Subcutaneous adipose tissue (tissue), 4 donors: Measurements from ENCODE around the gene INHBC. TPM values are rescaled to one million over a fixed set of nuclear protein-coding genes. Genes with fewer than 3 reads are reported as not detected.

Experiments used
- total RNA-seq, 4 donors: library from RNA; depleted of rRNA; stranded (reverse); fragments of >200 nt; gene quantifications; one replicate each; pipeline ENCODE4 v1.1.0, GENCODE V29; 2016
- TF ChIP-seq, protein P1 (sequence below): fragments of 450-650 bp; IDR thresholded peaks from one replicate; pipeline ENCODE4 v1.5.1; 2016; ENCODE audit warnings: low read depth, mild to moderate bottlenecking, control low read depth, antibody characterized with exemption, moderate library complexity

Gene INHBC
- total RNA-seq, 4 donors from 2014 or later, result not detected

DNA sequence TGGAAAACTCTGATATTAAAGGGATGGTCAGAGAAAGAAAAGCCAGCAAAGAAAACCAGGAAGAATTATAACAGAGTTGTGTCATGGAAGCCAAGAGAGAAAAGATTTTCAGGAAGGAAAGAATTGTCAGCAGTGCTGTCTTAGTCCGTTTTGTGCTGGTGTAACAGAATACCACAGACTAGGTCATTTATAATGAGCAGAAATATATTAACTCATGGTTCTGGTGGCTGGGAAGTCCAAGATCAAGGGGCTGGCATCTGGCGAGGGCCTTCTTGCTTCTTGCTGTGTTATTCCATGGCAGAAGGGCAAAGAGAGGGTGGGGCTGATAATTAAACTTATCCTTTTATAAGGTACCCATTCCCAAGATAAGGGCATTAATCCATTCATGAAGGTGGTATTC is 14.1 kb downstream of the INHBC start:
- TF ChIP-seq, protein P1, sequence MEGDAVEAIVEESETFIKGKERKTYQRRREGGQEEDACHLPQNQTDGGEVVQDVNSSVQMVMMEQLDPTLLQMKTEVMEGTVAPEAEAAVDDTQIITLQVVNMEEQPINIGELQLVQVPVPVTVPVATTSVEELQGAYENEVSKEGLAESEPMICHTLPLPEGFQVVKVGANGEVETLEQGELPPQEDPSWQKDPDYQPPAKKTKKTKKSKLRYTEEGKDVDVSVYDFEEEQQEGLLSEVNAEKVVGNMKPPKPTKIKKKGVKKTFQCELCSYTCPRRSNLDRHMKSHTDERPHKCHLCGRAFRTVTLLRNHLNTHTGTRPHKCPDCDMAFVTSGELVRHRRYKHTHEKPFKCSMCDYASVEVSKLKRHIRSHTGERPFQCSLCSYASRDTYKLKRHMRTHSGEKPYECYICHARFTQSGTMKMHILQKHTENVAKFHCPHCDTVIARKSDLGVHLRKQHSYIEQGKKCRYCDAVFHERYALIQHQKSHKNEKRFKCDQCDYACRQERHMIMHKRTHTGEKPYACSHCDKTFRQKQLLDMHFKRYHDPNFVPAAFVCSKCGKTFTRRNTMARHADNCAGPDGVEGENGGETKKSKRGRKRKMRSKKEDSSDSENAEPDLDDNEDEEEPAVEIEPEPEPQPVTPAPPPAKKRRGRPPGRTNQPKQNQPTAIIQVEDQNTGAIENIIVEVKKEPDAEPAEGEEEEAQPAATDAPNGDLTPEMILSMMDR, result no peak

DNA sequence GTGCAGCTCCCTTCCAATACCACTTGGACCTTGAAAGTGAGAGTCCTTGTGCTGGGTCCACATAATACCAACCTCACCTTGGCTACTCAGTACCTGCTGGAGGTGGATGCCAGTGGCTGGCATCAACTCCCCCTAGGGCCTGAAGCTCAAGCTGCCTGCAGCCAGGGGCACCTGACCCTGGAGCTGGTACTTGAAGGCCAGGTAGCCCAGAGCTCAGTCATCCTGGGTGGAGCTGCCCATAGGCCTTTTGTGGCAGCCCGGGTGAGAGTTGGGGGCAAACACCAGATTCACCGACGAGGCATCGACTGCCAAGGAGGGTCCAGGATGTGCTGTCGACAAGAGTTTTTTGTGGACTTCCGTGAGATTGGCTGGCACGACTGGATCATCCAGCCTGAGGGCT is 14.8 kb downstream of the INHBC start:
- TF ChIP-seq, protein P1, result no peak

DNA sequence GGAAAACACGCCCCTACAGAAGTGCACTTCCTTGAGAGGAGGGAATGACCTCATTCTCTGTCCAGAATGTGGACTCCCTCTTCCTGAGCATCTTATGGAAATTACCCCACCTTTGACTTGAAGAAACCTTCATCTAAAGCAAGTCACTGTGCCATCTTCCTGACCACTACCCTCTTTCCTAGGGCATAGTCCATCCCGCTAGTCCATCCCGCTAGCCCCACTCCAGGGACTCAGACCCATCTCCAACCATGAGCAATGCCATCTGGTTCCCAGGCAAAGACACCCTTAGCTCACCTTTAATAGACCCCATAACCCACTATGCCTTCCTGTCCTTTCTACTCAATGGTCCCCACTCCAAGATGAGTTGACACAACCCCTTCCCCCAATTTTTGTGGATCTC is 15.5 kb downstream of the INHBC start:
- TF ChIP-seq, protein P1, result no peak

DNA sequence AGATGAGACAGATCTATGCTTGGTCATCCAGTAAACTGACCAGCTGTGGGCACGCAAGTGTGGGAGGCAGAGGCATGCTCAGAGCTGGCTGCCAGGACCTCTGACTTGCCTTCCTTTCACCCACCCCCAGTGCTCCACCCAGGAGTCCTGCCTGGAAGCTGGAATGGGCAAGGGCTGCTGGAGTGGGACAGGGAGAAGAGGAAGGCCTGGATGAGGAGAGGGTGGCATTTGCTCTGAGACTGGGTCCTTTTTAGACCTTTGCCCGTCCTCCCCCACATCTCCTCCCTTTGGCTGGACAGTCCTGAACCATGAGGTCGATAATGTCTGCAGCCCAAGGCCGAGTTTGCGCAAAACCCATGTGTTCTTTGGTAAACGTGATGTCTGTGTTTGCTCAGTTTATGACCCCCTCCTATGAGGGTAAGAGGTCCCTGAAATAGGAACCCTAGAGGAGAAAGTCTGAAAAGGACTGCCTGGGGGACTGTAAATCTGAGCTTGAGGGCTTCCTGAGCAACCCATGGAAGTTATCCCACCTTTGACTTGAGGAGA is 16.7 kb downstream of the INHBC start:
- TF ChIP-seq, protein P1, result no peak

DNA sequence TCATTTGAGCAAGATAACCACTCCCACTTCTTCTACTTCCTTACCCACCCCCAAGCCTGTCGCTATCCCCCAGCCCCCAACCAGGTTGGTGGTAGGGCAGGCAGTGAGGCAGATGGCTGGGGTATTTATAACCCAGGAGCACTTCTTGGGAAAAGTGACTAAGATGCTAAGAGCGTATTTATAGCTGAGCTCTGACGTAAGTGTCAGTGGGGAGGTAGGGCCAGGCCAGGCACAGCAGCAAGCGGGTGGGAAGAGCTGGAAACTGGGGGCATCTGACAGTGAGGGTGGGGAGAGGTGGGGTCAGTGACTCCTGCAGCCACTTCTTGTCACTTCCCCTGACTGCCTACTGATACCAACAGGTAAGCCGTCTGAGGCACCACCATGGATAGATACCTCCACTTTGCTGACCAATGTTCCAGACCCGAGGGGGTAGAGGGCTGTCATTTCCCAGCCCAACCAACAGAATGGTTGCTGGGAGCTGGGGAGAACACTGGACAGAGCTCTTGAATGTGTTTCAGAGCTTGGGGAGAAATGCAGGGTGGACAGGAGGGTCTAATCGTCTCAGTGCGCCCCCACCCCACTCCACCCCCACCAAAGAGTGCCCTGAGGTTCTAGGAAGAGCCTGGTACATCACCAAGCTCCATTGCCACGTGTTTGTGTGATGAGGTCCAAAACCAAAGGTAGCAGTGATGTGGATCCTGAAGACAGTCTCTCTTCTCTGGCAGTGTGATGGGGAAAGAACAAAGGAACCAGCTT is 17.8 kb downstream of the INHBC start:
- TF ChIP-seq, protein P1, result no peak

DNA sequence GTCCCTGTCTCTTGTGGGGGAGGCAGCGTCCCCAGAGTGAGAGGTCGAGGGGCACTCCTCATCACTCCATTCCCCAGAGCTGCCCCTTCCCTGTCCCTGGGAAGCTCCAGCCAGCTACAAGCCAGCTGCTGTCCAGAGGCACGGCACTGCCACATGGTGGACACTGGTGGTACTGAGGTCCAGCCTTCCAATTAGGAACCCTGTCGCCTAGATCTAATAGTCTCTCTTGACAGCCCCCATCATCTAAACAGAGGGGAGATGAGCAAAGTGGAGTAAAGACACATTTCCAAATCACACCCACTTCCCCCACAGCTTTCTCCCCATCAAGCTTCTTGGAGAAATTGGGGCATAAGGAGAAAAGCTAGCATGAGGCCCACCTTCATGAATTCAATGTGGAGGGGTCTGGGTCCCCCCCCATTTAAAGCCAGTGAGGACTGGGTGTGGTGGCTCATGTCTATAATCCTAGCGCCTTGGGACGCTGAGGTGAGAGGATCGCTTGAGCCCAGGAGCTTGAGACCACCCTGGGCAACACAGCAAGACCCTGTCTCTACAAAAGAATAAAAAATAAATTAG is 18.4 kb downstream of the INHBC start:
- TF ChIP-seq, protein P1, result no peak

DNA sequence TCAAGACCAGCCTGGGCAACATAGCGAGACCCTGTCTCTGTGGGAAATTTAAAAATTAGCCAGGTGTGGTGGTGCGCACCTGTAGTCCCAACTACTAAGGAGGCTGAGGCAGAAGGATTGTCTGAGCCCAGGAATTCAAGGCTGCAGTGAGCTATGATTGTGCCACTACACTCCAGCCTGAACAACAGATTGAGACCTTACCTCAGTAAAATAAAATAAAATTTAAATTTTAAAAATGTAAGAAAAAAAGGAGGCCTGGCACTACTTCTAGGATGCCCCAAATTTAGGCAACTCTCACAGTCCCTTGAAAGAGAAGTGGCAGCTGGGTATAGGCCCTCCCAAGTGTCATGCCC is 19.6 kb downstream of the INHBC start:
- TF ChIP-seq, protein P1, result no peak
